ENCODE measurements around the gene NUAK1. TPM values are rescaled to one million over a fixed set of nuclear protein-coding genes. Genes with fewer than 3 reads are reported as not detected.

NUAK1 gene
- total RNA-seq, 2 donors from 2014 or later: 5.3 to 9.1 TPM

- DNase-seq: no peak
- intact Hi-C loops (cut with DNase I): no loop called here
- Histone ChIP-seq H3K4me3 (no peak overlapping the region), H3K27me3 (no peaks in the 10 kb centered on the region), H3K4me1 (peaks cover 37% of the 10 kb centered on the region), H3K36me3 (replicated peaks in 1 of 2; ENCODE audit: insufficient read depth in 1 of 2, low read depth in 2 of 2) (no peaks in the 10 kb centered on the region), H3K27ac (no peak overlapping the region), H3K9me3 (no peaks in the 10 kb centered on the region)
- ATAC-seq: no peak
- TF ChIP-seq CTCF (IDR thresholded peaks at IDR 0.05) (no peak), POLR2A (IDR thresholded peaks at IDR 0.05) (no peak)
- 65 to 73% methylated on average over 6 of the region's 6 CpGs for WGBS, 2 donors
These were observed 25.7 kb downstream of the NUAK1 start for GRCh38 chr12:106113042-106113441.

- no peaks in the 10 kb centered on the region for H3K36me3 ChIP-seq (replicated peaks in 1 of 2; ENCODE audit: insufficient read depth in 1 of 2, low read depth in 2 of 2)
- intact Hi-C loops (cut with DNase I): no loop called here
- peaks cover 45% of the 10 kb centered on the region for H3K4me1 ChIP-seq
- 69 to 73% methylated on average over 10 to 13 of the region's 13 CpGs for WGBS, 2 donors
- no peak overlapping the region for H3K27ac ChIP-seq
- no peaks in the 10 kb centered on the region for H3K9me3 ChIP-seq
- no peak for DNase-seq
- no peak for ATAC-seq
- no peaks in the 10 kb centered on the region for H3K27me3 ChIP-seq
- no peak for TF ChIP-seq POLR2A (IDR thresholded peaks at IDR 0.05)
- no peak for TF ChIP-seq CTCF (IDR thresholded peaks at IDR 0.05)
- no peak overlapping the region for H3K4me3 ChIP-seq
These were observed 26.5 kb downstream of the NUAK1 start for GRCh38 chr12:106112145-106112821.

- DNase-seq: no peak
- Histone ChIP-seq H3K4me1 (peaks cover 54% of the 10 kb centered on the region), H3K27me3 (no peaks in the 10 kb centered on the region), H3K4me3 (no peak overlapping the region), H3K27ac (peak overlapping the region in 1 of 4 donors; percentile 10), H3K9me3 (no peaks in the 10 kb centered on the region), H3K36me3 (replicated peaks in 1 of 2; ENCODE audit: insufficient read depth in 1 of 2, low read depth in 2 of 2) (no peaks in the 10 kb centered on the region)
- TF ChIP-seq POLR2A (IDR thresholded peaks at IDR 0.05) (no peak), CTCF (IDR thresholded peaks at IDR 0.05) (no peak)
- 56 to 71% methylated on average over 4 of the region's 4 CpGs for WGBS, 2 donors
- intact Hi-C loops (cut with DNase I): no loop called here
- no peak for ATAC-seq
These were observed 28.0 kb downstream of the NUAK1 start for GRCh38 chr12:106110626-106111300.

- intact Hi-C loops (cut with DNase I): no loop called here
- Histone ChIP-seq H3K4me1 (peaks cover 51% of the 10 kb centered on the region), H3K36me3 (replicated peaks in 1 of 2; ENCODE audit: insufficient read depth in 1 of 2, low read depth in 2 of 2) (no peaks in the 10 kb centered on the region), H3K4me3 (no peak overlapping the region), H3K9me3 (no peaks in the 10 kb centered on the region), H3K27me3 (no peaks in the 10 kb centered on the region), H3K27ac (peak overlapping the region in 1 of 4 donors; percentile 18)
- ATAC-seq (no peak), DNase-seq (no peak)
- 59 to 67% methylated on average over 4 of the region's 4 CpGs for WGBS, 2 donors
- no peak for TF ChIP-seq POLR2A (IDR thresholded peaks at IDR 0.05)
- TF ChIP-seq CTCF (IDR thresholded peaks at IDR 0.05): no peak
These were observed 29.4 kb downstream of the NUAK1 start for GRCh38 chr12:106109168-106109910.
